Inflammatory macrophage treated with lipopolysaccharide for 1 hour (primary cell): ENCODE results near the gene KRTAP5-7.
A peak's percentile ranks its signal among the peaks of the same experiment; 100 is the strongest.

Source experiments
- DNase-seq, 2 donors: peaks; one replicate each; pipeline ENCODE4 v3.0.0-alpha.2; 2020 to 2022

The KRTAP5-7 gene

GRCh38 chr11:71496421-71496820, 30.6 kb upstream of the KRTAP5-7 start:
- no peak for DNase-seq

- no peak for DNase-seq
Observed at GRCh38 chr11:71498091-71498490, 29.0 kb upstream of the KRTAP5-7 start.

- no peak for DNase-seq
Observed at GRCh38 chr11:71499125-71499524, 27.9 kb upstream of the KRTAP5-7 start.

- no peak for DNase-seq
Observed at GRCh38 chr11:71499546-71499945, 27.5 kb upstream of the KRTAP5-7 start.

GRCh38 chr11:71500601-71501021, 26.5 kb upstream of the KRTAP5-7 start:
- no peak for DNase-seq

- DNase-seq: no peak
Observed at GRCh38 chr11:71501071-71501985, 25.7 kb upstream of the KRTAP5-7 start.

- no peak for DNase-seq
Observed at GRCh38 chr11:71502026-71502425, 25.0 kb upstream of the KRTAP5-7 start.

- no peak for DNase-seq
Observed at GRCh38 chr11:71502871-71503435, 24.1 kb upstream of the KRTAP5-7 start.

GRCh38 chr11:71504531-71504930, 22.5 kb upstream of the KRTAP5-7 start:
- DNase-seq: no peak

GRCh38 chr11:71505001-71505400, 22.1 kb upstream of the KRTAP5-7 start:
- DNase-seq: no peak

- no peak for DNase-seq
Observed at GRCh38 chr11:71505781-71506180, 21.3 kb upstream of the KRTAP5-7 start.

GRCh38 chr11:71507102-71507501, 20.0 kb upstream of the KRTAP5-7 start:
- no peak for DNase-seq

- DNase-seq: no peak
Observed at GRCh38 chr11:71518506-71519471, 8.3 kb upstream of the KRTAP5-7 start.

GRCh38 chr11:71519546-71519945, 7.5 kb upstream of the KRTAP5-7 start:
- no peak for DNase-seq

- no peak for DNase-seq
Observed at GRCh38 chr11:71525188-71525937, 1.7 kb upstream of the KRTAP5-7 start.

GRCh38 chr11:71525938-71526495, 1.1 kb upstream of the KRTAP5-7 start:
- DNase-seq: no peak

GRCh38 chr11:71527576-71528210, 626 bp downstream of the KRTAP5-7 start:
- no peak for DNase-seq

GRCh38 chr11:71530602-71531001, 3.5 kb downstream of the KRTAP5-7 start:
- DNase-seq: no peak

GRCh38 chr11:71532036-71532610, 5.1 kb downstream of the KRTAP5-7 start:
- DNase-seq: peak; percentile 88 to 90

GRCh38 chr11:71534711-71535608, 7.9 kb downstream of the KRTAP5-7 start:
- DNase-seq: peak in 1 of 2 donors; percentile 9
